H1 (cell line): ENCODE data around the gene MYLK.

Experiments
- KDM1A ChIP-seq: fragments of 200-600, 300-600 bp; sonication (generic); IDR thresholded peaks from 2 replicates; pipeline ENCODE4 v1.7.1; 2016; ENCODE audit warnings: mild to moderate bottlenecking, low read length, borderline replicate concordance
- POLR2A ChIP-seq, 2 experiments: IDR thresholded peaks; 1 replicate in 1 of 2; 2 replicates in 1 of 2; pipeline ENCODE4 v1.6.1; 2011; ENCODE audit warnings: low read depth in 2 of 2, low read length in 2 of 2, mild to moderate bottlenecking in 2 of 2; ENCODE audit errors: control extremely low read depth in 1 of 2
- POLR2AphosphoS5 ChIP-seq: IDR thresholded peaks from 2 replicates; pipeline ENCODE4 v1.6.1; 2011; ENCODE audit warnings: low read depth, low read length
- SIN3A ChIP-seq, 2 experiments: IDR thresholded peaks in 1 of 2; conservative IDR thresholded peaks in 1 of 2; 2 replicates each; pipeline ENCODE4 v1.6.1; 2011 to 2012; ENCODE audit warnings: low read length in 2 of 2, improper control_type of control experiment in 1 of 2, low read depth in 1 of 2, mild to moderate bottlenecking in 1 of 2
- TF ChIP-seq, protein P1 (sequence below), 3 experiments: IDR thresholded peaks; 1 replicate in 2 of 3; 2 replicates in 1 of 3; pipeline versions ENCODE4 v1.5.1 to v1.6.1; 2011; ENCODE audit warnings: low read length in 3 of 3, mild to moderate bottlenecking in 3 of 3, inconsistent platforms in 2 of 3, low read depth in 1 of 3, moderate library complexity in 1 of 3; ENCODE audit not compliant: insufficient read depth in 1 of 3; ENCODE audit errors: control extremely low read depth in 1 of 3

- TF ChIP-seq, protein P1, sequence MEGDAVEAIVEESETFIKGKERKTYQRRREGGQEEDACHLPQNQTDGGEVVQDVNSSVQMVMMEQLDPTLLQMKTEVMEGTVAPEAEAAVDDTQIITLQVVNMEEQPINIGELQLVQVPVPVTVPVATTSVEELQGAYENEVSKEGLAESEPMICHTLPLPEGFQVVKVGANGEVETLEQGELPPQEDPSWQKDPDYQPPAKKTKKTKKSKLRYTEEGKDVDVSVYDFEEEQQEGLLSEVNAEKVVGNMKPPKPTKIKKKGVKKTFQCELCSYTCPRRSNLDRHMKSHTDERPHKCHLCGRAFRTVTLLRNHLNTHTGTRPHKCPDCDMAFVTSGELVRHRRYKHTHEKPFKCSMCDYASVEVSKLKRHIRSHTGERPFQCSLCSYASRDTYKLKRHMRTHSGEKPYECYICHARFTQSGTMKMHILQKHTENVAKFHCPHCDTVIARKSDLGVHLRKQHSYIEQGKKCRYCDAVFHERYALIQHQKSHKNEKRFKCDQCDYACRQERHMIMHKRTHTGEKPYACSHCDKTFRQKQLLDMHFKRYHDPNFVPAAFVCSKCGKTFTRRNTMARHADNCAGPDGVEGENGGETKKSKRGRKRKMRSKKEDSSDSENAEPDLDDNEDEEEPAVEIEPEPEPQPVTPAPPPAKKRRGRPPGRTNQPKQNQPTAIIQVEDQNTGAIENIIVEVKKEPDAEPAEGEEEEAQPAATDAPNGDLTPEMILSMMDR (IDR thresholded peaks at IDR 0.05; ENCODE audit: control extremely low read depth in 1 of 3, insufficient read depth in 1 of 3, low read depth in 1 of 3, low read length in 3 of 3): no peak
- TF ChIP-seq SIN3A (conservative IDR thresholded peaks at IDR 0.05 in 1 of 2, IDR thresholded peaks at IDR 0.05 in 1 of 2; ENCODE audit: low read depth in 1 of 2, low read length in 2 of 2) (no peak), POLR2AphosphoS5 (no peak), KDM1A (no peak), POLR2A (IDR thresholded peaks at IDR 0.05; ENCODE audit: control extremely low read depth in 1 of 2, low read depth in 2 of 2, low read length in 2 of 2) (no peak)
These were observed 301.8 kb downstream of the MYLK start for GRCh38 chr3:123582315-123582714.
